HS-27A (cell line): ENCODE results near the gene ADSS1.
"Not testable (repeated sequence)": the region's sequence is repeated elsewhere in the genome, so short reads cannot be mapped to it uniquely, and the experiment has no call there.

Source experiments
- DNase-seq: peaks from one replicate; pipeline ENCODE4 v3.0.0-alpha.2; 2012; ENCODE audit warnings: low read depth, missing footprints

ADSS1 gene

DNA sequence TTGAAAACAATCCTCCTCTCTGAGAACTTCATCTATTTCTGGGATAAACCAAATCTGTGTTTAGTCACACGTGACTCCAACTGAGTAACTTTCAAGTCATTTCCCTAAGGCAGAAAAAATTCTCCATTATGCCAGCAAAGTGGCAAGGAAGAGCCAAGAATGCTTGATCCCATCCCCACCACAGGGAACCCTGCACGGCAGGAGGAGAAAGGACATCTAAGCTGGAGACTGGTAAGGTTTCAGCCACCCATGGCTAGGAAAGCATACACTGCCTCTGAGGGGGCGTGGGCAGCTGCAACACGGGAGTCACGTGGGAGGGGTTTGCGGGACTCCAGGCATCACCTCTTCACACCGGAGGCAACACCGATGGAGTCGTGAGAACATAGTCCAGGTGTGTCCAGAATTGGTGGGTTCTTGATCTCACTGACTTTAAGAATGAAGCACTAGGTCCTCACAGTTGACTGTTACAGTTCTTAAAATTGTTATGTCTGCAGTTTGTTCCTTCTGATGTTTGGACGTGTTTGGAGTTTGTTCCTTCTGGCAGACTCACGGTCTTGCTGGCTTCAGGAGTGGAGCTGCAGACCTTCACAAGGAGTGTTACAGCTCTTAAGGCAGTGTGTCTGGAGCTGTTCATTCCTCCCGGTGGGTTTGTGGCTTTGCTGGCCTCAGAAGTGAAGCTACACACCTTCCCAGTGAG is 26.2 kb downstream of the ADSS1 start:
- no peak for DNase-seq

DNA sequence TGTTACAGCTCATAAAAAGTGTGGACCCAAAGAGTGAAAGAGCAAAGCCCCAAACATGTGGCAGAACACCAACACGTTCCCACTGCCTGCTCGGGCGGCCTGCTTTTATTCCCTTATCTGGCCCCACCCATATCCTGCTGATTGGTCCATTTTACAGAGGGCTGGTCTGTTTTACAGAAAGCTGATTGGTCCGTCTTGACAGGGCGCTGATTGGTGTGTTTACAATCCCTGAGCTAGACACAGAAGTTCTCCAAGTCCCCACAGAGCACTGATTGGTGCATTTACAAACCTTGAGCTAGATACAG is 26.7 kb downstream of the ADSS1 start:
- not testable (repeated sequence) for DNase-seq

DNA sequence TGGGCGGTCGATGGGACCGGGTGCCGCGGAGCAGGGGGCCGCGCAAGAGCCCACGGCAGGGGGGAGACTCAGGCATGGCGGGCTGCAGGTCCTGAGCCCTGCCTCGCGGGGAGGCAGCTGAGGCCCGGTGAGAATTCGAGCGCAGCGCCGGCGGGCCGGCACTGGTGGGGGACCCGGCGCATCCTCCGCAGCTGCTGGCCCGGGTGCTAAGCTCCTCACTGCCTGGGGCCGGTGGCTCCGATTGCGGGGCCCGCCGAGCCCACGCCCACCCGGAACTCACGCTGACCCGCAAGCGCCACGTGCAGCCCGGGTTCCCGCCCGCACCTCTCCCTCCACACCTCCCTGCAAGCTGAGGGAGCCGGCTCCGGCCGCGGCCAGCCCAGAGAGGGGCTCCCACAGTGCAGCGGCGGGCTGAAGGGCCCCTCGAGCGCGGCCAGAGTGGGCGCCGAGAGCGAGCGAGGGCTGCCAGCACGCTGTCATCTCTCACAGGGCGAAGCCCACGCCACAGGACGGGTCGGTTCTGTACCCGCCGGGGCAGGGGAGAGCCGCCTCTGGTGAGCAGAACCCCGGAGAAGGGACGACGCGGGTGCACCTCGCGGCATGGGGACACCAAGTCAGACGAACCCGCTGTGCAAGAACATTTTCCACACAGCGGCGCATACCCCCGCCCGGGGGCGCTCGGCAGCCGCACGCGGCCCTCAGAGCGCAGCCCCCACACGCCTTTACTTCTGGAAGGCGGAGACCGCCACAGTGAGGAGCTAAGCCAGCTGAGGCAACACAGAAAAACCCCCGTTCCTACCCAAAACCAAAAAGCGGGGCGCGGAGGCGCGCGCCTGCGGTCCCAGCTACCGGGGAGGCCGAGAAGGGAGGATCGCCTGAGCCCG is 27.8 kb downstream of the ADSS1 start:
- no peak for DNase-seq

DNA sequence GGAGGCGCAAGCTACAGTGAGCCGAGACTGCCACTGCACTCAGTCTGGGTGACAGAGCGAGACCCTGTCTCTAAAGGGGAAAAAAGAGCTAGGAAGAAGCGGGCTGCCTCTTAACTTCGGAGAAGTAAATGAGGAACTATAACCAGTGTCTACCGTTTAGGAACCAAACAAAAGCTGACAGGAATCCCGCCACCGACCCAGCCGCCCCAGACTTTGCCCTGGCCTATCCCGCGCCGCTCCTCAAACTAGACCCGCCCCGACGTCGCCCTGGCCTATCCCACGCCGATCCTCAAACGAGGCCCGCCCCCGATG is 28.4 kb downstream of the ADSS1 start:
- no peak for DNase-seq

DNA sequence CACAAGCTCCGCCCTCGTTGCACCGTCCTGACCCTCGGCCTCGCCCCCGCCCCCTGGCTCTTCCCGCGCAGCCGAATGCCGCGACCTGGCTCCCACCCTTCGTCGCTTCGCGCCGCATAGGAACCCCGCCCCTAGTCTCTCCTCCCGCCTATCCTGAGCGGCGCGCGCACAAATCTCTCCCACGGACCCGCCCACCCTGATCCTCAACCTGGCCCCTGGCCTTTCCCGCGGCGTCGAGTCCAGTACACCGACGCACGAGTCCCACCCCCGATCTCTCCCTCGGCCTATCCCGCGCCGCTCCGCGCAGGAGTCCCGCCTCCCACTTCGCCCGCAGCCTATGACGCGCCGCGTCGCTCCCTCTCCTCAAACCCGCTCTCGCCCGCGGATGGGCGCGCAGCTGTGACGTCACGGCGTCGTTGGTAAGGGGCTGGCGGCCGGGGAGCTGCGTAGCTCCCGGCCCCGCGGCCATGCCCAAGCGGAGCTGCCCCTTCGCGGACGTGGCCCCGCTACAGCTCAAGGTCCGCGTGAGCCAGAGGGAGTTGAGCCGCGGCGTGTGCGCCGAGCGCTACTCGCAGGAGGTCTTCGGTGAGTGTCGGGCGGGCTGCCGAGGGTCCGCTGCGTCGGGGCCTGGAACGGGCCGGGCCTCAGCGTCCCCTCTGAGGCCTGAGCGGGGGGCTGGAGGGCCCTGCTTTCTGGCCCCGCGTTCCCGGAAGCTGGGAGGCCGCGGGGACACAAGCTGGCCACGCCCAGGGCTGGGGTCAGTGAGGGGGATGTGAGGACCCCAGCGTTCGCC is 28.9 kb downstream of the ADSS1 start, which contains the start of gene SIVA1:
TSS of gene SIVA1 (plus strand) at position 413 of the 793 bp plus-strand sequence. CDS start at position 468, 55 bp downstream.
- peak; percentile 95 for DNase-seq

DNA sequence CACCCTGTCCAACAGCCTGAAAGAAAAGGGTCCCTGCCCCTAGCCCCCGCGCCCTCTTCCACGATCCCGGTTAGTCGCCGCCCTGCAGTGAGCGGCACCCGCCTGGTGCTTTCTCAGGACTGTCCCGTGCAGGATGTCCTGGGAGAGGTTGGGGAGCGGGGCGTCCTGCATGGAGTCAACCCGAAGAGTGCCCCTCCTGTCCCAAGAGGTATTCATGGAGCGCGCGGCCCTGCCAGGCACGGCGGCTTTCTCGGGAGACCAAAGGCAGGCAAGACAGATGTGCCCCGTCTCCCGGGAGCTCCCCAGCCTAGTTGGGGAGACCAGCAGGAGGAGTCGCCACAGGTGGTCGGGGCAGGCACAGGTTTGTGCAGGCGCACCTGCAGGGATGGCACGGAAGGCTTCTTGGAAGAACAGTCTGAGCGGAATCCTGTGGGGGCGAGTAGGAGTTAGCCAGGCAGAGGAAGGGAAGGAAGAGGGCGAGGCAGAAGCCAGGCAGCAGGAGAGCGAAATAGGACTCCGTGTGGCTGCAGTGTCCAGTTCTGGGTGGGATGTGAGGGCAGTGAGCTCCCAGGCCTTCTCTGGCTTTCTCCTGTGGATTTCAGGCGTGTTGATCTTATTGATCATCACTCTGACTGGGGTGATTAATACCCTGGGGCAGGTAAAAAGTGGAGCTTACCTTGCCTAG is 29.6 kb downstream of the ADSS1 start:
- no peak for DNase-seq

DNA sequence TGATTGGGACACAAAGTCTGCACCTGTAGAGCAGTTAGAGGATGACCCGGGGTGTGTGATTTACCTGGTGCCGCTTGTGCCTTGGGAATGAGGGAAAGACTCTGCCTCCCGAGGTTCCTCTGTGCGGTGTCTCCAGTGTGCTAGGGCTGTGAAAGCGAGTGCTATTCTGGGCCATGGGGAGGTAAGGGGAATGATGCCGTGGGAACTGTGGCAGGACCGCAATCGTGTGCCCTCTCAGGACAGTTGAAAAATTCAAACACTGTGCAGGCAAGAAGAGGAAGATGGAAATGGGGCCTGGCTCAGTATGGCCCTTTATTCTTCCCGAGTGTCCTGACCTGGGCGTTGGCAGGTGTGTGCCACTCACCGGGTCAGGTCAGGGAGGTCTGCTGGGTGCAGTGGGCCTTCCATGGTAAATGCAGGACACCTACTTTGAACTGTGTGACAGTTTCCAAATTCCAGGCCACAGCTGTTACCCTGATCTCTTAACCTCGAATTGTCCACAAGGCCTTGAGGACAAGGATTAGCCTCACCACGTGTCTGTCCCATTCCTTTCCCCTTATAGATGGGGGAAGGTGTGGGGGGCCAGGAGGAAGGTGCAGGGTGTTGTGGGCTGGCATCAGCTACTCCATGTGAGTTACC is 30.3 kb downstream of the ADSS1 start:
- no peak for DNase-seq

DNA sequence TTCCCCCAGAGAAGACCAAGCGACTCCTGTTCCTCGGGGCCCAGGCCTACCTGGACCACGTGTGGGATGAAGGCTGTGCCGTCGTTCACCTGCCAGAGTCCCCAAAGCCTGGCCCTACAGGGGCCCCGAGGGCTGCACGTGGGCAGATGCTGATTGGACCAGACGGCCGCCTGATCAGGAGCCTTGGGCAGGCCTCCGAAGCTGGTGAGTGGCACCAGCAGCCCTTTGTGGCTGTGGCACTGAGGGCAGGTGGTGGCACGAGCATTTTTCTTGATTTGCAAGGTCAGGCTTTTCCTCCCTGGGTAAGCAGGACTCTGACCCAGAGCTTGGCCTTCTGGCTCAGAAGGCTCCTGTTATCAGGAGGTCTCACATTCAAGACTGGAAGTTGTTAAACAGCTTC is 31.6 kb downstream of the ADSS1 start:
- DNase-seq, result no peak

DNA sequence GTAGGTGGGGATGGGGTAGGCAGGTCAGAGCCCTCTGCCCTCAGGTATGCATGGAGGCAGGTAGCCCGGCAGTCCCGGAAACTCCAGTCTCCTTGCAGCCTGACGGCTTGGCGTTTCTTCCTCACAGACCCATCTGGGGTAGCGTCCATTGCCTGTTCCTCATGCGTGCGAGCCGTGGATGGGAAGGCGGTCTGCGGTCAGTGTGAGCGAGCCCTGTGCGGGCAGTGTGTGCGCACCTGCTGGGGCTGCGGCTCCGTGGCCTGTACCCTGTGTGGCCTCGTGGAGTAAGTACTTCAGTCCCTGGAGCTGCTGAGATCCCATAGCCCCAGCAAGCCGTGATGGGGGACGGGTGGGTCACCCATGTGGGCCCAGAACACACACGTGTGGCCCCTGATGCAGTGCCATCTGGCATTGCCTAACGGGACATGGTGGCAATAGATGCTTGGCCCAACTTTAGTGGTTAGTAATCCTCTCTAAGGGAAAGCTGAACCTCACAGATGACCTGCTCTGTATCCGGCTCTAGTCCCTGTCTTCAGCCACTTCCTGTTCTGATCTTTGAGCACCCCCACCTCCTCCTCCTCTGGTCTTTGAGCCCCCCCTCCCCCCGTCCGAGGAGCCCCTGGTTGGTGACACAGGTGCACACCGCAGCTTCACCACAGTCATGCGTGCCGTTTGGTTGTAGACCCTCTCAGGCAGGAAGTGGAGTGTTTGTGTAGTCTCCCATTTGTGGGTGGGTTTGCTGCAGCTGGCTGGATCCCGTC is 32.6 kb downstream of the ADSS1 start:
- no peak for DNase-seq

DNA sequence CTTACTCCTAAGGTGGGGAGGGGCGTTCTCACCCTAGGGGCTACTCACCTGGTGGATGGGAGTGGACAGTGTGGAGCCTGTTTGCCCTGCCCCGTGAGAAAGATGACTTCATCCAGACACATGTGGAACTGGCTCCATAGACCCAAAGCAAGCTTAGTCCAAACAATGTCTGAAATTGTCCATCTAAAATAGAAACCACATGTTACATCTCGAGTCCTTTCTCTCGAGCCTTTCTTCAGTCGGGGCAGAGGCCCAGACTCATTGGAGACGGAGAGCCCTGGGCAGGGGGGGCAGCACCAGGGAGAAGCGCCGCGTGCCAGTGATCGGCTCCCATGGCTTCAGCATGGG is 33.2 kb downstream of the ADSS1 start:
- no peak for DNase-seq

DNA sequence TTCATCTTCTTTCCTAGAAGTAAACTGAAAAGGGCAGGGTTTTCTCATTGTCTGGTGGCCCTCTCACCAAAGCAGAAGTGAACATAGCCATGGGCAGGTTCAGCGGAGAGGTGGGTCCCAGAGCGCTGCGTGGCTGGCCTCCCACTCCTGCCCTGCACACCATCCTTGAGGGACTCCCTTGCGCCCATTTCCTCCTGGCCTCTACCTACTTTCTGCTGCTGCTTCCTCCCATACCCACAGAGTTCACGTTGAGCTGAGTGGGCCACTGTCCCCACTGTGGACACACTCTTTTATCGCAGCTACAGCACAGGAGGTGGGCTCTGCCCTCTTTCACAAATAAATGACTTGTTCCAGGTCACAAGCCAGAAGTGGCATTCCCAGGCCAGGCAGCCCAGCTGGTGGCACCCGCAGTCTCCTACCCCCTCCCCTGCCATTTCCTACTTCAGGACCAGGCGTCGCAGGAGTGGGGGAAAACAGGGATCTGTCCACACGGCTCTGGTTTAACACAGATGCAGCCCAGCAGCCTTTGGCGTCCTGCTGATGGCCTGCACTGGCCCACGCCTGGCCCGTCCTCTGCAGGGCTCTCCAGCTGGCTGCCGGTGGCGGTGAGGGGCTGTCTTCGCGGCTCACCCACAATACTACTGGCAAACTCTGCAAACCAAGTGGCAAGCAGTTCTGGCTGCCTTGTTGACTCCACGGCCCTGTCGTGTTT is 33.8 kb downstream of the ADSS1 start:
- DNase-seq, result no peak

DNA sequence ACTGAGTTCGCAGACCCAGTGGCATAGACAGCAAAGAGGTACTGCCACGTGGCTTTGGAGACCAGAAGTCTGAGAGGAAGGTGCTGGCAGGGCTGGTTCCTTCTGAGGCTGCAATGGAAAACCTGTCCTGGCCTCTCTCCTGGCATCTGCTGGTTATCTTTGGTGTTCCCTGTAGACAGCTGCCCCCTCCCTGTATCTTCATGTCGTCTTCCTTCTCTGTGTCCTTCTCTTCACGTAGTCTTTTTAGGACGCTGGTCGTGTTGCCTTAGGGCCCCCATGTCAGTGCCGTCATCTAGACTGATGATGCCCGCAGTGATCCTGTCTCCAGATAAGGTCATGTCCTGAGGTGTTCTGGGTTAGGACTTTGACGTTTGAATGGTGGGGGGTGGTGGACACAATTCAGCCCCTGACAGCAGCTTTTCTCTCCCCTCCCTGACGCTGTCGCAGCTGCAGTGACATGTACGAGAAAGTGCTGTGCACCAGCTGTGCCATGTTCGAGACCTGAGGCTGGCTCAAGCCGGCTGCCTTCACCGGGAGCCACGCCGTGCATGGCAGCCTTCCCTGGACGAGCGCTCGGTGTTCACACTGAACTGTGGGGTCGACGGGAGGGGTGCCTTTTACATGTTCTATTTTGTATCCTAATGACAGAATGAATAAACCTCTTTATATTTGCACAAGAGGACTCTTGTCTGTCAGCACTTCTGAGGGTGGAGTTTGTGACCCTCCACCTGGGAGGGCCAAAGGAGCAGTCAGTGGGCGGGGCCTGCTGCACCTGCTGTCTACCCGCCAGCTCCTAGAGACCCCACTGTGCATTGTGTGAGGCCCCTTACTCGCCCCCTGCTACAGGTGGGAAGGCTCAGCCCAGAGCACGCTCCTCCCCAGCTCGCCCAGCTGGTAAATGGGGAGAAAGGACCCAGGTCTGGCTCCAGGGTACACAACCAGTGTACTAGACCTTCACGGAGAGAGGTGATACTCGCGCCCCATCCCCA is 35.2 kb downstream of the ADSS1 start:
- DNase-seq, result no peak

DNA sequence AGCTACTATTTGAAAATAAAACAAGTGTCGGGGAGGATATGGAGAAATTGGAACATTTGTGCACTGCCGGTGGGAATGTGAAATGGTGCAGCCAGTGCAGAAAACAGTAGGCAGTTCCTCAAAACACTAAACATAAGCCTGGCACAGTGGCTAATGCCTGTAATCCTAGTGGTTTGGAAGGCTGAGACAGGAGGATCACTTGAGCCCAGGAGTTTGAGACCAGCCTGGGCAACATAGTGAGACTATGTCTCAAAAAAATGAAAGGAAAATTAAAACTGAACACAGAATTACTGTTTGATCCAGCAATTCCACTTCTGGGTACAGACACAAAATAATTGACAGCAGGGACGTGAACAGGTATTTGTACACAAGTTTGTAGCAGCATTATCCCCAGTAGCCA is 41.5 kb downstream of the ADSS1 start:
- no peak for DNase-seq

DNA sequence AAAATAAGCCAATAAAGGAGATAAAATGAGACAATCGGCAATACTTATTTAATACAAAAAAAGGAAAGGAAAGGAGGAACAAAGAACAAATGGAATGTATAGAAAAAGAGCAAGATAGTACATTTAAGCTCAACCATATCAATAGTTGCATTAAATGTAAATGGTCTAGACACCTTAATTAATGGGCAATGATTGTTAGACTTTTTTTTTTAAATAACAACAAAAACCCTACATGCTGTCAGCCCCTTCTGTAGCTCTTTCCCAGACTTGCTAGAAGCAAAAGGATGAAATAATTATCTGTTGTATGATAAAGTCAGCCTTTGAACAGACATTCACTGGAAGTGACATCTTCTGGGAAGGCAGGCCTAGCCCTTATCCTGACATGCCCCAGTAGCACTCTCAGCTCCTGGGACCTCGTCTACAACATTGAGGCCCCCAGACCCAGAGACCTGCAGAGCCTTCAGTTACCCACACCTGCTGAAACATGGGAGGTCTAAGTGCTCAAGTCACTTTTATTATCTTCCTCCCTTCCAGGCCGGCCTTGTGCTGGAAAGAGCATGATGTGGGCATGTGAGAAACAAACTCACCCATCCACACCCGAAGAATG is 42.3 kb downstream of the ADSS1 start:
- DNase-seq, result no peak

DNA sequence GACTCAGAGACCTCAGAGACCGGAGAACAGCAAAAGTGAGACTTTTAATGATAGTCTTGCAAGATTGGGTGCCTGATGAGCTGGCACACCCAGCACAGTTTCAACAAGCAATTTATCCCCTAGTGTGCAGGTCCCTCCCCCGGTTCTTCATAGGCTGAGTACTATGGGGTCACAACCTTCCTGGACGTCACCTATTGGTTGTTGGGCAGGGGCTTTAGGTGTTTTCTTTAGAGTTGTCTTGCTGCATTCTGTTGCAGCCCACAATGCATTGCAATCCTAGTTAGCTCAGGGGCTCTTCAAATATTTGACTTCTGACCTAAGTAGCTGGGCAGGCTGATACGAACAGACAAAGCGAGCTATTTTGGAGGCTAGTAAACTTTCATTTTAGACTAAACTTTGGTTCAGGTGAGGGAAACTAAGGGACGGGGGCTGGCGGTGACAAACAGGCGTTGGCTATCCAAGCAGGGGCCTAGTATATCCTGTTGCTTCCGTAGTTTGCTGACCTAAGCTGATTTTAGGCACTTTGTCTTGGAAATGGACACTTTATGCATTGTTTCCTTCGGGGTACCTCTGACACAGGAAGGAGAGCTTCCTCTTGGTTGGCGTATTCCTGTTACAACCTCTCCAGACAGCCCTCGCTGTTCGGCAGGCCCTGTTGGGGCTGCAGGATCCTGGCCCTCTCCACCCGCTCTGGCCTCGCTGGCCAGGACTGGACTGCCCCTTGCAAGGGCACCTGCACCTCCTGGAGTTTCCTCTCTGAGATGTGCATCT is 43.0 kb downstream of the ADSS1 start:
- no peak for DNase-seq

DNA sequence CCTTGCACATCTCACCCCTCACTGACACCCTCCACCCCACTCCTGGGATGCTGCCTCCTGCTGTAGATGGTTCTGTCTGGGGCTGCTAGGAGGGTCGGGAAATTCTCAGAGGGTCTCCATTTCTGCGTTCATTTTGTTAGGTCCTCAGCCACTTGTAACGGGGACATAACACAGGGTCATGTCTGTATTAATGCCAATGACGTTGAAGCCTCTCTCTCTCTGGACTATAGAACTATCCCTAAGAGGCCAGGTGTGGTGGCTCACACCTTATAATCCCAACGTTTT is 43.5 kb downstream of the ADSS1 start:
- DNase-seq, result no peak

DNA sequence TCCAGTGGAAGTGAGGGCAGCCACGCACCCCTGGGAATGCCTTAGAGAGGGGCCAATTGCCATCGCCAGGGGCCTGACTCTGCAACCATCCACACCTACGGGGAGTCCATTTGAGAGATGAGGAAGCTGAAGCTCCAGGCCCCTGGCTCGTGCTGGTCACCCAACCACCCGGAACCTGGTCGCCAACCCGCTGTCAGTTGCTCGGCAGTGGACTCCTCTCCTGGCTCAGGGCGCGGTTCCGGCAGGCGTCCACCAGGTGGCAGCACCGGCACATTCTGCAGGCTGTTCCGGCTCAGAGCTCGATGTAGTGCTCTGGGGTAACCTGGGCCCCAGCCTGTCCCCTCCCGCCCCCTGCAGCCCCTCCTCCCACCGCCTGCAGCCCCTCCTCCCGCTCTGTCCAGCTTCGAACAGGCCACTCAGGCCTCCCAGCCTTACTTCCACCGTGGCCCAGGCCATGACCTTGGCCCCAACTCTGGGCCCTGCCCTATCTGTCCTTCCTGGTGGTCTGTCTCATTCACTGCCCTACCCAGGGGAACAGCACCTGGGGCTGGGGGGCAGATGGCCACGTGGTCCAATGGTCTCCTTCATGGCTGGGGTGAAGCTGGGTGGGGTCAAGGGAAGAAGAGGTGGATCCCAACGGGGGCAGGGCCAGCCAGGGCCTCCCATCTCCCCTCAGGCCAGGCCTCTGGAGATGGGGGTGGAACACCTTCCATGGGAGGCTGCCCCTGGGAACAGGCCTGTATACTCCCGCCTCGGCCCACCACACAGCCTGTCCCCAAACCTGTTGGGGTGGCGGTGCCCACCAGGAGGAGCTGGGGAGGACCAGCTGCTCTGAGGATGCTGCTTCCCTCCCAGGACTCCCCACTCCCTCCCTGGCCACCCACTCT is 44.7 kb downstream of the ADSS1 start:
- DNase-seq, result no peak
